Prostate gland (tissue), 2 donors: ENCODE results near the gene ADAM22.

Experiments used
- CTCF ChIP-seq, 4 experiments: fragments of 200-600 bp in 2 of 4; fragments of 450-650 bp in 2 of 4; sonication (generic) in 2 of 4; IDR thresholded peaks; 1 replicate in 3 of 4; 2 replicates in 1 of 4; pipeline ENCODE4 v1.5.1; 2016 to 2019; ENCODE audit warnings: antibody characterized with exemption in 4 of 4, mild to moderate bottlenecking in 2 of 4, moderate library complexity in 2 of 4
- POLR2A ChIP-seq: fragments of 450-650 bp; IDR thresholded peaks from one replicate; pipeline ENCODE4 v1.6.1; 2016; ENCODE audit warnings: antibody characterized with exemption, mild to moderate bottlenecking

GRCh38 chr7:87933605-87933952, 472 bp upstream of the ADAM22 start:
- no peak for TF ChIP-seq POLR2A
- TF ChIP-seq CTCF (IDR thresholded peaks at IDR 0.05), result no peak
